Testis (tissue), 3 donors: ENCODE data around the gene TTLL1. TPM values are rescaled to one million over a fixed set of nuclear protein-coding genes. Genes with fewer than 3 reads are reported as not detected.
"Not testable (repeated sequence)": the region's sequence is repeated elsewhere in the genome, so short reads cannot be mapped to it uniquely, and the experiment has no call there.

Experiments
- DNase-seq: peaks from one replicate; pipeline ENCODE4 v3.0.0-alpha.2; 2019
- H3K27ac ChIP-seq, 2 donors: fragments of 200-600 bp; sonication (generic); one replicate each; pipeline ENCODE4 v1.5.1; 2019
- H3K27me3 ChIP-seq: fragments of 200-600 bp; sonication (generic); one replicate; pipeline ENCODE4 v1.5.1; 2019
- H3K36me3 ChIP-seq: fragments of 200-600 bp; sonication (generic); one replicate; pipeline ENCODE4 v1.5.1; 2017; ENCODE audit warnings: low read depth; ENCODE audit errors: missing control alignments
- H3K4me1 ChIP-seq: fragments of 200-600 bp; sonication (generic); one replicate; pipeline ENCODE4 v1.5.1; 2019
- H3K4me3 ChIP-seq, 2 donors: fragments of 200-600 bp; sonication (generic); one replicate each; pipeline ENCODE4 v1.5.1; 2017 to 2019
- H3K9me3 ChIP-seq: fragments of 200-600 bp; sonication (generic); one replicate; pipeline ENCODE4 v1.5.1; 2017
- CTCF ChIP-seq, 3 experiments: fragments of 450-650 bp in 2 of 3; fragments of 200-600 bp in 1 of 3; sonication (generic) in 1 of 3; IDR thresholded peaks; one replicate each; pipeline ENCODE4 v1.5.1; 2016 to 2019; ENCODE audit warnings: antibody characterized with exemption in 3 of 3, mild to moderate bottlenecking in 2 of 3, moderate library complexity in 1 of 3
- POLR2A ChIP-seq: fragments of 450-650 bp; IDR thresholded peaks from one replicate; pipeline ENCODE4 v1.6.1; 2017; ENCODE audit warnings: antibody characterized with exemption, mild to moderate bottlenecking, moderate library complexity
- WGBS, 2 donors: methylation state at CpG; one replicate each; pipeline ENCODE4 v1.1.5; 2018; 5-methylcytosine and 5-hydroxymethylcytosine counted together
- intact Hi-C: fragments of 100-400 bp; cut with DNase I; formaldehyde crosslinking; loops from one replicate; pipeline ENCODE4 v1.15.1; 2023; ENCODE audit warnings: low total_unique reads
- polyA plus RNA-seq: library from polyadenylated mRNA; stranded (reverse); fragments of 350-450 nt; fragmentation: Illumina TruSeq; extraction: RNeasy Lipid Tissue Mini Kit (QIAGEN cat#74804); gene quantifications from one replicate; pipeline ENCODE4 v1.2.3, GENCODE V29; 2014; ENCODE audit warnings: low read depth, low replicate concordance; ENCODE audit not compliant: insufficient read depth
- total RNA-seq, 2 donors: library from RNA; depleted of rRNA; stranded (reverse); fragments of >200 nt; gene quantifications; one replicate each; pipeline ENCODE4 v1.2.3, GENCODE V29; 2016

TTLL1 gene
- total and polyA plus RNA-seq, 3 donors from 2014 or later: 22.5 to 30.0 (median 28.9) TPM

- H3K27ac ChIP-seq: no peak overlapping the region
- WGBS, 2 donors: 88 to 90% methylated on average over 5 to 9 of the region's 9 CpGs
- intact Hi-C loops: no loop called here
Measured at GRCh38 chr22:43035250-43035649, 53.9 kb downstream of the TTLL1 start.

GRCh38 chr22:43031617-43032016, 57.6 kb downstream of the TTLL1 start:
- intact Hi-C loops: no loop called here
- H3K27ac ChIP-seq: no peak overlapping the region
- H3K4me1 ChIP-seq: no peaks in the 10 kb centered on the region
- H3K27me3 ChIP-seq: no peaks in the 10 kb centered on the region
- 63 to 100% methylated on average over 3 of the region's 3 CpGs for WGBS, 2 donors
- TF ChIP-seq CTCF (IDR thresholded peaks at IDR 0.05): no peak
- TF ChIP-seq POLR2A: no peak
- H3K36me3 ChIP-seq: no peaks in the 10 kb centered on the region
- H3K4me3 ChIP-seq: no peak overlapping the region
- H3K9me3 ChIP-seq: no peaks in the 10 kb centered on the region
- DNase-seq: no peak

More at GRCh38 chr22:43035250-43035649, 53.9 kb downstream of the TTLL1 start:
- no peak for TF ChIP-seq CTCF (IDR thresholded peaks at IDR 0.05)
- no peak for TF ChIP-seq POLR2A
- Histone ChIP-seq H3K36me3 (no peaks in the 10 kb centered on the region), H3K4me3 (no peak overlapping the region), H3K4me1 (no peaks in the 10 kb centered on the region), H3K27me3 (no peaks in the 10 kb centered on the region), H3K9me3 (no peaks in the 10 kb centered on the region)
- DNase-seq: no peak

GRCh38 chr22:43018615-43019014, 70.6 kb downstream of the TTLL1 start:
- H3K4me3 ChIP-seq: no peak overlapping the region
- no peak for TF ChIP-seq POLR2A
- TF ChIP-seq CTCF (IDR thresholded peaks at IDR 0.05): no peak
- H3K27me3 ChIP-seq: no peaks in the 10 kb centered on the region
- intact Hi-C loops: no loop called here
- H3K36me3 ChIP-seq: no peaks in the 10 kb centered on the region
- no peak for DNase-seq
- H3K9me3 ChIP-seq: no peaks in the 10 kb centered on the region
- WGBS, 2 donors: 84 to 95% methylated on average over 6 of the region's 6 CpGs
- peaks cover 9% of the 10 kb centered on the region for H3K4me1 ChIP-seq
- no peak overlapping the region for H3K27ac ChIP-seq

GRCh38 chr22:43017525-43018460, 71.4 kb downstream of the TTLL1 start:
- H3K4me1 ChIP-seq: peaks cover 13% of the 10 kb centered on the region
- H3K9me3 ChIP-seq: no peaks in the 10 kb centered on the region
- TF ChIP-seq POLR2A: no peak
- TF ChIP-seq CTCF (IDR thresholded peaks at IDR 0.05): no peak
- WGBS, 2 donors: 78 to 81% methylated on average over 8 to 10 of the region's 10 CpGs
- no peak overlapping the region for H3K27ac ChIP-seq
- no peaks in the 10 kb centered on the region for H3K36me3 ChIP-seq
- no peak overlapping the region for H3K4me3 ChIP-seq
- H3K27me3 ChIP-seq: no peaks in the 10 kb centered on the region
- no peak for DNase-seq
- intact Hi-C loops: no loop called here

GRCh38 chr22:43016150-43016549, 73.0 kb downstream of the TTLL1 start:
- H3K36me3 ChIP-seq, H3K27ac ChIP-seq, H3K9me3 ChIP-seq, H3K4me3 ChIP-seq, H3K27me3 ChIP-seq, intact Hi-C loops, DNase-seq: not testable (repeated sequence)
- H3K4me1 ChIP-seq: peaks cover 13% of the 10 kb centered on the region
- 85 to 93% methylated on average over 5 of the region's 5 CpGs for WGBS, 2 donors
